Endothelial cell (in vitro differentiated cells): ENCODE data around the gene SMIM28. TPM values are rescaled to one million over a fixed set of nuclear protein-coding genes. Genes with fewer than 3 reads are reported as not detected.

Experiments used
- DNase-seq: peaks from one replicate; pipeline ENCODE4 v3.0.0; 2021; ENCODE audit warnings: low spot score
- H3K27ac Mint-ChIP-seq: one replicate; pipeline ENCODE4 v1.8.0; 2021; ENCODE audit warnings: mixed read lengths, inconsistent platforms; ENCODE audit not compliant: unreplicated experiment
- H3K27me3 Mint-ChIP-seq: one replicate; pipeline ENCODE4 v1.8.0; 2021; ENCODE audit warnings: mild to moderate bottlenecking, moderate library complexity, mixed read lengths, inconsistent platforms; ENCODE audit not compliant: unreplicated experiment
- H3K36me3 Mint-ChIP-seq: one replicate; pipeline ENCODE4 v1.8.0; 2021; ENCODE audit warnings: mild to moderate bottlenecking, low read depth, mixed read lengths, inconsistent platforms; ENCODE audit not compliant: unreplicated experiment
- H3K4me1 Mint-ChIP-seq: one replicate; pipeline ENCODE4 v1.8.0; 2021; ENCODE audit warnings: mild to moderate bottlenecking, mixed read lengths, inconsistent platforms; ENCODE audit not compliant: unreplicated experiment
- H3K4me3 Mint-ChIP-seq: one replicate; pipeline ENCODE4 v1.8.0; 2021; ENCODE audit warnings: mild to moderate bottlenecking, mixed read lengths, inconsistent platforms; ENCODE audit not compliant: unreplicated experiment
- H3K9me3 Mint-ChIP-seq: one replicate; pipeline ENCODE4 v1.8.0; 2021; ENCODE audit warnings: mixed read lengths, inconsistent platforms; ENCODE audit not compliant: unreplicated experiment
- CTCF ChIP-seq: fragments of 200-600 bp; sonication (generic); IDR thresholded peaks from one replicate; pipeline ENCODE4 v1.5.0; 2021; ENCODE audit warnings: antibody characterized with exemption; ENCODE audit not compliant: unreplicated experiment
- total RNA-seq: library from RNA; stranded (reverse); fragmentation: NEBNext Ultra II Directional; extraction: Animal tissue kit (Norgen Biotek cat#: 25700); gene quantifications from one replicate; pipeline ENCODE4 v1.2.1, GENCODE V29; 2021; ENCODE audit not compliant: unreplicated experiment

Gene SMIM28
- total RNA-seq, 1 donor from 2014 or later: not detected

- no peak for DNase-seq
These were observed 53.8 kb downstream of the SMIM28 start for GRCh38 chr6:138431256-138432062.

DNA sequence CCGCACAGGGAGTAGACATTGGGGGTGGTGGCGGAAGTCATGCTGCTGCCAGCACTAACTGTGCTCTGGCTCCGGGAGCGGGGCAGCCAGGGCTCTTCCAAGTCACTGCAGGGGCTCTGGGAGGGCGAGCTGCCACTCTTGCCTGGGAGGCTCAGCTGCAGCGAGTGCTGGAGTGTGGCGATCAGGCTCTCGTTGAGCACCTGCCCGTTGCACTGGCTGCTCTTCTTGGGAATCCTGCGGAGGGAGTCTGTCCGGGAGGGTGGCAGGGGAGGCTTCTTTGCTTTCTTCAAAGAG is 54.3 kb downstream of the SMIM28 start:
- peaks cover 40% of the 10 kb centered on the region for H3K36me3 Mint-ChIP-seq
- no peak for TF ChIP-seq CTCF
- H3K27ac Mint-ChIP-seq: peak overlapping the region; percentile 61
- H3K9me3 Mint-ChIP-seq: no peaks in the 10 kb centered on the region
- H3K4me3 Mint-ChIP-seq: peak overlapping the region; percentile 51
- H3K4me1 Mint-ChIP-seq: peaks cover 53% of the 10 kb centered on the region
- no peak for DNase-seq
- H3K27me3 Mint-ChIP-seq: peaks cover 8% of the 10 kb centered on the region

More at GRCh38 chr6:138431256-138432062, 53.8 kb downstream of the SMIM28 start:
- no peaks in the 10 kb centered on the region for H3K9me3 Mint-ChIP-seq
- H3K4me1 Mint-ChIP-seq: peaks cover 53% of the 10 kb centered on the region
- H3K4me3 Mint-ChIP-seq: peak overlapping the region; percentile 29
- H3K27ac Mint-ChIP-seq: peak overlapping the region; percentile 61
- peaks cover 40% of the 10 kb centered on the region for H3K36me3 Mint-ChIP-seq
- H3K27me3 Mint-ChIP-seq: peaks cover 8% of the 10 kb centered on the region
- no peak for TF ChIP-seq CTCF

Other genes with a start within 250 kb of the SMIM28 start
- 6.4 TPM for gene ARFGEF3, start 216.0 kb upstream of the SMIM28 start, total RNA-seq
- not detected for gene PBOV1, start 159.4 kb upstream of the SMIM28 start, total RNA-seq
- gene HEBP2, start 26.3 kb downstream of the SMIM28 start, total RNA-seq: 30.1 TPM
- 72.3 TPM for gene NHSL1, start 121.6 kb downstream of the SMIM28 start, total RNA-seq